ENCODE measurements around the gene KCNH6. TPM values are rescaled to one million over a fixed set of nuclear protein-coding genes. Genes with fewer than 3 reads are reported as not detected.

Gene KCNH6
- total RNA-seq, 2 donors from 2014 or later = 0.47 to 0.80 TPM

- Histone ChIP-seq H3K27me3 (peaks cover 8% of the 10 kb centered on the region), H3K36me3 (no peaks in the 10 kb centered on the region), H3K27ac (no peak overlapping the region), H3K9me3 (no peaks in the 10 kb centered on the region), H3K4me1 (no peaks in the 10 kb centered on the region), H3K4me3 (no peak overlapping the region), H3K9ac (ENCODE audit: low read depth in 2 of 2, low read length in 2 of 2) (no peak overlapping the region)
- no peak for TF ChIP-seq CTCF (IDR thresholded peaks at IDR 0.05)
- no peak for DNase-seq
- intact Hi-C loops (cut with DNase I) = no loop called here
Observed at GRCh38 chr17:63543822-63544420, 20.8 kb downstream of the KCNH6 start.

DNA sequence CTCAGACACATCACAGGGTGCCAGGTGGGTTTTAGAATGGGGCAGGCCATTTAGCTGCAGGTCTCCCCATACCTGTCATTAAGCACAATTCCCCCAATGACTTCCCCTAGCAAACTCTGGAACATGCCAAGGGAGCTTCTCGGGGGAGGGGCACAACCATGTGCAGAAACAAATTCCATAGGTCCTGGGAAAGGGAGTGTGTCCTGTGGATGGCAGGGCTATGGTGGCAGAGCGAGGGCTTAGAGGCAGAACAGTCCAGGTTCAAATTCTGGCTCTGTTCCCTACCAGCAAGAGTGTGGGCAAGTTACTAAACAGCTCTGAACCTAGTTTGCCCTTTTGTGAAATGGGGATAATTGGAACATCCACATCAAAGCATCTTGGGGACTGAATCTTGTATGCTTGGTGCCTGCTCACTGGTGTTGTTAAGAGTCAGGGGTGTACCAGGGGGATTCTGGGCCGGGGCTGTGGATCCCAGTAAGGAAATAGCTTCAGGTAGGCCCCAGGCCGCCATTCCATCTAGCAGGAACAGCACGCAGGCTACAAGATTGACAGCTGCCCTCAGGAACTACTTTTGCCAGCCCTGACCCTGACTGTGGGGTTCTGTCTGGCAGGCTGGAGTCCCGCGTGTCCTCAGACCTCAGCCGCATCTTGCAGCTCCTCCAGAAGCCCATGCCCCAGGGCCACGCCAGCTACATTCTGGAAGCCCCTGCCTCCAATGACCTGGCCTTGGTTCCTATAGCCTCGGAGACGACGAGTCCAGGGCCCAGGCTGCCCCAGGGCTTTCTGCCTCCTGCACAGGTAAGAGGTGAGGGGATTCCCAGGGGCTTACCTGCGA is 21.5 kb downstream of the KCNH6 start:
- TF ChIP-seq CTCF (IDR thresholded peaks at IDR 0.05) = no peak
- intact Hi-C loops (cut with DNase I) = no loop called here
- no peaks in the 10 kb centered on the region for H3K4me1 ChIP-seq
- no peak overlapping the region for H3K4me3 ChIP-seq
- no peaks in the 10 kb centered on the region for H3K36me3 ChIP-seq
- DNase-seq = no peak
- no peaks in the 10 kb centered on the region for H3K9me3 ChIP-seq
- peaks cover under 1% of the 10 kb centered on the region for H3K27me3 ChIP-seq
- no peak overlapping the region for H3K9ac ChIP-seq (ENCODE audit: low read depth in 2 of 2, low read length in 2 of 2)
- H3K27ac ChIP-seq = no peak overlapping the region

DNA sequence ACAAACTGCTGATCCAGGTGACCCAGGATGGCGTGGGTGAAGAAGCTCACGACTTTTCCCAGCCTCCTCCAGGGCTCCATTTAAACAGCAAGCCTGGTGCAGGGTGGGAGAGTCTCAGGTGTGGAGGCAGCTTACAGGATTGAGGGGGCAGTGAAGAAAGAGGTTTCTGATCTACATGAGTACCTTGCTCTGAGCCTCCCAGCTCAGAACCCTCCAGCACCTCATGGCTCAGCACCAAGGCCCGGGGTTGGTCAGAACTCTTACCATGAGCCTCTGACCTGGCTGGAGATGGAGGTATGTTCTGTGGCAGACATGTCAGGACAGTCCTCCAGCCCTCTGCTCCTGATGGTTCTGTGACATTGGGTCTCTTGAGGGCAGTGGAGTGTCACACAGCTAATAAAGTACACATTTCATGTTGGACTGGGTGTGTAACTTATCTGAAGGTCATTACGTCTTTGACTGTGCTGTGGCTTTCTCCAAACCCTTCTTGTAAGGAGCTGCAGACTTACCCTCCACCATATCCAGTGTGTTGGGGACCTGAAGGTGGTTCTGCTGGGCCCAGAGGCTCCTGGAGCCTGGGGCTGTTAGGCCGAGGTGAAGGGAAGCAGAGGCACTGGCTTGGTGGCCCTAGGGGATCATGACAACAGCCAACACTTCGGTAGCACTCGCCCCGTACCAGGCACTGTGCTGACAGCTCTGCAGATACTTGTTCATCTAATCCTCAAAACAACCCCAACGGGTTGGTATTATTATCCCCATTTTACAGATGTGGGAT is 23.3 kb downstream of the KCNH6 start:
- Histone ChIP-seq H3K4me1 (no peaks in the 10 kb centered on the region), H3K9ac (ENCODE audit: low read depth in 2 of 2, low read length in 2 of 2) (no peak overlapping the region), H3K27ac (no peak overlapping the region), H3K9me3 (no peaks in the 10 kb centered on the region), H3K27me3 (no peaks in the 10 kb centered on the region), H3K36me3 (no peaks in the 10 kb centered on the region), H3K4me3 (no peak overlapping the region)
- intact Hi-C loops (cut with DNase I) = no loop called here
- TF ChIP-seq CTCF (IDR thresholded peaks at IDR 0.05) = no peak
- no peak for DNase-seq

DNA sequence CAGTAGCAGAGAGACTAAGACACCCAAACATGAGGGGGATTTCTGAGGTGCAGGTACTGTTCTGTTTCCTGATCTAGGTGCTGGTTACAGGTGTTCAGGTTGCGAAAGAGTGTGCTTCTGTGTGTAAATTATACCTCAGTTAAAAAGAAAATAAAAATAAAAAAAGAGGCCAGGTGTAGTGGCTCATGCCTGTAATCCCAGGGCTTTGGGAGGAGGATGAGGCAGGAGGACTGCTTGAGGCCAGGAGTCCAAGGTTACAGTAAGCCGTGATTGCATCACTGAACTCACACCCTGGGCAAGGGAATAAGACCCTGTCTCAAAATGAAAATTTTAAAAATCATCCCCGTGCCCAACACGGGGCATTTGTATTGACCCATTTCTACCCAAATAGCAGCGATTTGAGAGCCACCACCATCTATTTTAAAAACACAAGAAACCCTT is 23.9 kb downstream of the KCNH6 start:
- Histone ChIP-seq H3K27me3 (no peaks in the 10 kb centered on the region), H3K4me1 (no peaks in the 10 kb centered on the region), H3K36me3 (no peaks in the 10 kb centered on the region), H3K9ac (ENCODE audit: low read depth in 2 of 2, low read length in 2 of 2) (no peak overlapping the region), H3K27ac (no peak overlapping the region), H3K4me3 (no peak overlapping the region), H3K9me3 (no peaks in the 10 kb centered on the region)
- intact Hi-C loops (cut with DNase I) = no loop called here
- DNase-seq = no peak
- TF ChIP-seq CTCF (IDR thresholded peaks at IDR 0.05) = no peak

GRCh38 chr17:63549289-63549945 is 26.3 kb downstream of the KCNH6 start:
- peak overlapping the region; percentile 83 for H3K27ac ChIP-seq

More at GRCh38 chr17:63549289-63549945, 26.3 kb downstream of the KCNH6 start:
- Histone ChIP-seq H3K4me1 (peaks cover 6% of the 10 kb centered on the region), H3K36me3 (no peaks in the 10 kb centered on the region), H3K9ac (ENCODE audit: low read depth in 2 of 2, low read length in 2 of 2) (peak overlapping the region; percentile 77 to 87), H3K27me3 (no peaks in the 10 kb centered on the region), H3K4me3 (peak overlapping the region; percentile 99), H3K9me3 (no peaks in the 10 kb centered on the region)
- no peak for DNase-seq
- intact Hi-C loops (cut with DNase I) = no loop called here
- no peak for TF ChIP-seq CTCF (IDR thresholded peaks at IDR 0.05)
